Transverse colon (tissue), 4 donors: ENCODE measurements around the gene CACNA1I.

ENCODE experiments used
- CTCF ChIP-seq, 5 experiments: fragments of 200-600 bp in 3 of 5; fragments of 450-650 bp in 2 of 5; sonication (generic) in 3 of 5; IDR thresholded peaks; 1 replicate in 2 of 5; 2 replicates in 3 of 5; pipeline ENCODE4 v1.5.1; 2016 to 2017; ENCODE audit warnings: antibody characterized with exemption in 5 of 5, inconsistent platforms in 3 of 5, mild to moderate bottlenecking in 2 of 5, moderate library complexity in 1 of 5
- POLR2AphosphoS5 ChIP-seq, 3 donors: sonication (generic); formaldehyde crosslinking; IDR thresholded peaks; one replicate each; pipeline ENCODE4 v1.6.1; 2016; ENCODE audit warnings: antibody characterized with exemption in 3 of 3

GRCh38 chr22:39593066-39593930, 22.7 kb downstream of the CACNA1I start:
- TF ChIP-seq CTCF (IDR thresholded peaks at IDR 0.05) = no peak
- TF ChIP-seq POLR2AphosphoS5 (IDR thresholded peaks at IDR 0.05) = no peak
